Astrocyte (in vitro differentiated cells and primary cell): Measurements from ENCODE around the gene ERMARD. TPM values are rescaled to one million over a fixed set of nuclear protein-coding genes. Genes with fewer than 3 reads are reported as not detected.

Source experiments
- DNase-seq: peaks from one replicate; pipeline ENCODE4 v3.0.0-alpha.2; 2010; ENCODE audit warnings: low read depth
- FAIRE-seq: peaks from 2 replicates; lab custom pipeline; 2011; peaks lifted over from hg19 to GRCh38; lab: Jason Lieb, UNC
- H2AFZ ChIP-seq: 2 replicates; pipeline ENCODE4 v1.6.0; 2012; ENCODE audit warnings: low read depth, low read length, inconsistent platforms
- H3K27ac ChIP-seq: 2 replicates; pipeline ENCODE4 v1.5.1; 2011; ENCODE audit warnings: low read depth, low read length, inconsistent platforms
- H3K27me3 ChIP-seq: 2 replicates; pipeline ENCODE4 v1.6.0; 2011; ENCODE audit warnings: low read length, inconsistent platforms; ENCODE audit not compliant: insufficient read depth
- H3K36me3 ChIP-seq: 2 replicates; pipeline ENCODE4 v1.5.1; 2011; ENCODE audit warnings: low read length, inconsistent platforms; ENCODE audit not compliant: insufficient read depth
- H3K4me1 ChIP-seq: 2 replicates; pipeline ENCODE4 v1.5.1; 2011; ENCODE audit warnings: low read length, inconsistent platforms; ENCODE audit not compliant: insufficient read depth
- H3K4me2 ChIP-seq: 2 replicates; pipeline ENCODE4 v1.6.0; 2012; ENCODE audit warnings: low read length, inconsistent platforms
- H3K4me3 ChIP-seq: 2 replicates; pipeline ENCODE4 v1.5.1; 2011; ENCODE audit warnings: low read depth, mild to moderate bottlenecking, low read length, inconsistent platforms; ENCODE audit not compliant: insufficient read depth
- H3K79me2 ChIP-seq: 2 replicates; pipeline ENCODE4 v1.6.0; 2012; ENCODE audit warnings: mild to moderate bottlenecking, low read length, inconsistent platforms; ENCODE audit not compliant: insufficient read depth
- H3K9ac ChIP-seq: 2 replicates; pipeline ENCODE4 v1.6.0; 2012; ENCODE audit warnings: mild to moderate bottlenecking, low read length, inconsistent platforms
- H3K9me3 ChIP-seq: 2 replicates; pipeline ENCODE4 v1.5.1; 2012; ENCODE audit warnings: low read depth, mild to moderate bottlenecking, low read length, inconsistent platforms; ENCODE audit not compliant: insufficient read depth
- H4K20me1 ChIP-seq: 2 replicates; pipeline ENCODE4 v1.6.0; 2012; ENCODE audit warnings: low read length, inconsistent platforms; ENCODE audit not compliant: insufficient read depth
- H3K27ac Mint-ChIP-seq: one replicate; pipeline ENCODE4 v1.8.0; 2021; ENCODE audit warnings: mild to moderate bottlenecking, mixed read lengths; ENCODE audit not compliant: unreplicated experiment
- H3K27me3 Mint-ChIP-seq: one replicate; pipeline ENCODE4 v1.8.0; 2021; ENCODE audit warnings: low read depth, mixed read lengths; ENCODE audit not compliant: unreplicated experiment
- H3K36me3 Mint-ChIP-seq: one replicate; pipeline ENCODE4 v1.8.0; 2021; ENCODE audit warnings: low read depth, mixed read lengths; ENCODE audit not compliant: unreplicated experiment
- H3K4me1 Mint-ChIP-seq: one replicate; pipeline ENCODE4 v1.8.0; 2021; ENCODE audit warnings: low read depth, mixed read lengths; ENCODE audit not compliant: unreplicated experiment
- H3K4me3 Mint-ChIP-seq: one replicate; pipeline ENCODE4 v1.8.0; 2021; ENCODE audit warnings: mild to moderate bottlenecking, moderate library complexity, mixed read lengths; ENCODE audit not compliant: unreplicated experiment
- H3K9me3 Mint-ChIP-seq: one replicate; pipeline ENCODE4 v1.8.0; 2021; ENCODE audit warnings: mild to moderate bottlenecking, mixed read lengths; ENCODE audit not compliant: unreplicated experiment
- CTCF ChIP-seq: IDR thresholded peaks from 2 replicates; pipeline ENCODE4 v1.5.1; 2011; ENCODE audit warnings: low read depth, mild to moderate bottlenecking, inconsistent platforms, low read length, moderate library complexity; ENCODE audit not compliant: insufficient read depth
- EZH2 ChIP-seq: IDR thresholded peaks from 2 replicates; pipeline ENCODE4 v1.6.1; 2012; ENCODE audit warnings: mild to moderate bottlenecking, low read length, inconsistent platforms; ENCODE audit not compliant: insufficient read depth
- total RNA-seq: library from RNA; stranded (reverse); gene quantifications from 2 replicates; pipeline ENCODE4 v1.2.1, GENCODE V29; 2021

The ERMARD gene
- total RNA-seq, 1 donor from 2014 or later: 13.1 TPM

GRCh38 chr6:169778646-169779045 is 27.2 kb downstream of the ERMARD start:
- Mint-ChIP-seq H3K9me3 (peaks cover 2% of the 10 kb centered on the region), H3K4me3 (no peak overlapping the region), H3K36me3 (peaks cover 20% of the 10 kb centered on the region), H3K27me3 (no peaks in the 10 kb centered on the region), H3K4me1 (peaks cover 2% of the 10 kb centered on the region), H3K27ac (no peak overlapping the region)
- DNase-seq (no peak), FAIRE-seq (no peak)
- no peak overlapping the region for H3K27ac ChIP-seq
- no peak overlapping the region for H3K4me2 ChIP-seq
- TF ChIP-seq EZH2: no peak
- TF ChIP-seq CTCF: no peak
- no peak overlapping the region for H3K9ac ChIP-seq
- no peaks in the 10 kb centered on the region for H3K79me2 ChIP-seq
- H2AFZ ChIP-seq: no peak overlapping the region
- H3K4me3 ChIP-seq: no peak overlapping the region
- H3K36me3 ChIP-seq: peaks cover 3% of the 10 kb centered on the region
- peaks cover 7% of the 10 kb centered on the region for H3K4me1 ChIP-seq
- no peaks in the 10 kb centered on the region for H3K27me3 ChIP-seq
- no peaks in the 10 kb centered on the region for H3K9me3 ChIP-seq
- no peaks in the 10 kb centered on the region for H4K20me1 ChIP-seq

GRCh38 chr6:169779092-169779815 is 27.8 kb downstream of the ERMARD start:
- H3K27me3 ChIP-seq: no peaks in the 10 kb centered on the region
- no peak for FAIRE-seq
- no peak overlapping the region for H3K4me3 Mint-ChIP-seq
- H3K36me3 Mint-ChIP-seq: peaks cover 26% of the 10 kb centered on the region
- H3K9me3 Mint-ChIP-seq: peaks cover 6% of the 10 kb centered on the region
- H3K4me1 ChIP-seq: peaks cover 7% of the 10 kb centered on the region
- H3K27ac Mint-ChIP-seq: no peak overlapping the region
- no peaks in the 10 kb centered on the region for H4K20me1 ChIP-seq
- H2AFZ ChIP-seq: no peak overlapping the region
- no peak overlapping the region for H3K27ac ChIP-seq
- H3K4me1 Mint-ChIP-seq: peaks cover 8% of the 10 kb centered on the region
- H3K27me3 Mint-ChIP-seq: no peaks in the 10 kb centered on the region
- TF ChIP-seq EZH2: no peak
- no peak for TF ChIP-seq CTCF
- DNase-seq: no peak
- no peaks in the 10 kb centered on the region for H3K9me3 ChIP-seq
- H3K79me2 ChIP-seq: no peaks in the 10 kb centered on the region
- no peak overlapping the region for H3K9ac ChIP-seq
- no peak overlapping the region for H3K4me3 ChIP-seq
- H3K36me3 ChIP-seq: peaks cover 3% of the 10 kb centered on the region
- H3K4me2 ChIP-seq: no peak overlapping the region

- H3K4me3 Mint-ChIP-seq: no peak overlapping the region
- H3K36me3 Mint-ChIP-seq: peaks cover 26% of the 10 kb centered on the region
- DNase-seq: no peak
- H3K27ac ChIP-seq: no peak overlapping the region
- H3K9ac ChIP-seq: no peak overlapping the region
- no peaks in the 10 kb centered on the region for H3K27me3 ChIP-seq
- no peak overlapping the region for H2AFZ ChIP-seq
- peaks cover 3% of the 10 kb centered on the region for H3K36me3 ChIP-seq
- H3K9me3 Mint-ChIP-seq: peaks cover 6% of the 10 kb centered on the region
- H3K4me1 ChIP-seq: peaks cover 7% of the 10 kb centered on the region
- H3K4me3 ChIP-seq: no peak overlapping the region
- no peak overlapping the region for H3K4me2 ChIP-seq
- no peaks in the 10 kb centered on the region for H3K79me2 ChIP-seq
- no peak overlapping the region for H3K27ac Mint-ChIP-seq
- H4K20me1 ChIP-seq: no peaks in the 10 kb centered on the region
- no peak for FAIRE-seq
- no peaks in the 10 kb centered on the region for H3K9me3 ChIP-seq
- no peaks in the 10 kb centered on the region for H3K27me3 Mint-ChIP-seq
- TF ChIP-seq EZH2: no peak
- H3K4me1 Mint-ChIP-seq: peaks cover 9% of the 10 kb centered on the region
Observed at GRCh38 chr6:169779896-169780295, 28.5 kb downstream of the ERMARD start.
